H1 (cell line): ENCODE measurements around the gene DCAF6.

Experiments used
- ATF2 ChIP-seq: IDR thresholded peaks from 2 replicates; pipeline ENCODE4 v1.6.1; 2012; ENCODE audit warnings: low read length, inconsistent platforms
- CHD2 ChIP-seq: IDR thresholded peaks from 2 replicates; pipeline ENCODE4 v1.6.1; 2012; ENCODE audit warnings: low read length, improper control_type of control experiment
- CTCF ChIP-seq, 3 experiments: IDR thresholded peaks; 1 replicate in 2 of 3; 2 replicates in 1 of 3; pipeline versions ENCODE4 v1.5.1 to v1.6.1; 2011; ENCODE audit warnings: low read length in 3 of 3, mild to moderate bottlenecking in 3 of 3, inconsistent platforms in 2 of 3, low read depth in 1 of 3, moderate library complexity in 1 of 3; ENCODE audit not compliant: insufficient read depth in 1 of 3; ENCODE audit errors: control extremely low read depth in 1 of 3
- EGR1 ChIP-seq: IDR thresholded peaks from 2 replicates; pipeline ENCODE4 v1.6.1; 2011; ENCODE audit warnings: low read depth, low read length, borderline replicate concordance
- EP300 ChIP-seq, 2 experiments: IDR thresholded peaks; 1 replicate in 1 of 2; 2 replicates in 1 of 2; pipeline ENCODE4 v1.6.1; 2011 to 2012; ENCODE audit warnings: low read depth in 2 of 2, low read length in 2 of 2, mild to moderate bottlenecking in 2 of 2, borderline replicate concordance in 1 of 2, inconsistent platforms in 1 of 2, moderate library complexity in 1 of 2
- GTF2F1 ChIP-seq: IDR thresholded peaks from 2 replicates; pipeline ENCODE4 v1.6.1; 2012; ENCODE audit warnings: low read depth, low read length, improper control_type of control experiment, borderline replicate concordance
- MAX ChIP-seq: IDR thresholded peaks from 2 replicates; pipeline ENCODE4 v1.6.1; 2012; ENCODE audit warnings: inconsistent platforms
- POLR2A ChIP-seq, 2 experiments: IDR thresholded peaks; 1 replicate in 1 of 2; 2 replicates in 1 of 2; pipeline ENCODE4 v1.6.1; 2011; ENCODE audit warnings: low read depth in 2 of 2, low read length in 2 of 2, mild to moderate bottlenecking in 2 of 2; ENCODE audit errors: control extremely low read depth in 1 of 2
- RXRA ChIP-seq: IDR thresholded peaks from 2 replicates; pipeline ENCODE4 v1.6.1; 2011; ENCODE audit warnings: low read depth, mild to moderate bottlenecking, low read length, moderate library complexity; ENCODE audit not compliant: insufficient read depth
- SP4 ChIP-seq: IDR thresholded peaks from 2 replicates; pipeline ENCODE4 v1.6.1; 2012; ENCODE audit warnings: low read length, inconsistent platforms
- SRF ChIP-seq: IDR thresholded peaks from 2 replicates; pipeline ENCODE4 v1.6.1; 2011; ENCODE audit warnings: mild to moderate bottlenecking, low read depth, low read length, moderate library complexity
- TEAD4 ChIP-seq: IDR thresholded peaks from 2 replicates; pipeline ENCODE4 v1.6.1; 2012; ENCODE audit warnings: low read depth, low read length, inconsistent platforms, mixed read lengths

- no peak for TF ChIP-seq CHD2
- TF ChIP-seq SP4 = no peak
- no peak for TF ChIP-seq EP300 (IDR thresholded peaks at IDR 0.05; ENCODE audit: borderline replicate concordance in 1 of 2, low read depth in 2 of 2, low read length in 2 of 2)
- no peak for TF ChIP-seq GTF2F1
- no peak for TF ChIP-seq RXRA
- TF ChIP-seq SRF = no peak
- TF ChIP-seq MAX = no peak
- TF ChIP-seq ATF2 = no peak
- no peak for TF ChIP-seq EGR1
- TF ChIP-seq CTCF (IDR thresholded peaks at IDR 0.05; ENCODE audit: control extremely low read depth in 1 of 3, insufficient read depth in 1 of 3, low read depth in 1 of 3, low read length in 3 of 3) = no peak
- TF ChIP-seq POLR2A (IDR thresholded peaks at IDR 0.05; ENCODE audit: control extremely low read depth in 1 of 2, low read depth in 2 of 2, low read length in 2 of 2) = no peak
- TF ChIP-seq TEAD4 = no peak
Observed at GRCh38 chr1:167950569-167950968, 14.1 kb downstream of the DCAF6 start.
